Measurements from ENCODE around the gene DHX15. TPM values are rescaled to one million over a fixed set of nuclear protein-coding genes. Genes with fewer than 3 reads are reported as not detected.
A peak's percentile ranks its signal among the peaks of the same experiment; 100 is the strongest.

The DHX15 gene
- polyA plus RNA-seq, 1 experiment, result 53.2 TPM

GRCh38 chr4:24497221-24497620 is 87.1 kb downstream of the DHX15 start:
- TF ChIP-seq CTCF (IDR thresholded peaks at IDR 0.05; ENCODE audit: insufficient read depth, low read depth, low read length), result no peak
- no peaks in the 10 kb centered on the region; the same call in 1 of the 2 replicates for H3K27me3 ChIP-seq (ENCODE audit: control insufficient read depth, insufficient read depth, low read length)
- H3K4me3 ChIP-seq (ENCODE audit: low read depth, low read length), result no peak overlapping the region
- DNase-seq (ENCODE audit: low read depth), result no peak
- ChIA-PET CTCF (interaction anchor here (2.1 to 2.5 kb wide), 2 partner anchors 10 to 20 kb away, joined by 4 to 18 read pairs; no protein-coding TSS in a partner anchor), POLR2A (no interaction called here)
- no peaks in the 10 kb centered on the region for H3K36me3 ChIP-seq (ENCODE audit: control insufficient read depth, insufficient read depth, low read length)

GRCh38 chr4:24496597-24496996 is 87.8 kb downstream of the DHX15 start:
- H3K36me3 ChIP-seq (ENCODE audit: control insufficient read depth, insufficient read depth, low read length), result no peaks in the 10 kb centered on the region
- CTCF ChIA-PET, result interaction anchor here (2.1 to 2.5 kb wide), 2 partner anchors 9 to 19 kb away, joined by 4 to 18 read pairs; no protein-coding TSS in a partner anchor
- DNase-seq (ENCODE audit: low read depth), result no peak
- no peak overlapping the region for H3K4me3 ChIP-seq (ENCODE audit: low read depth, low read length)
- TF ChIP-seq CTCF (IDR thresholded peaks at IDR 0.05; ENCODE audit: insufficient read depth, low read depth, low read length), result no peak
- H3K27me3 ChIP-seq (ENCODE audit: control insufficient read depth, insufficient read depth, low read length), result no peaks in the 10 kb centered on the region; the same call in 1 of the 2 replicates
- POLR2A ChIA-PET, result no interaction called here

- no peak for TF ChIP-seq CTCF (IDR thresholded peaks at IDR 0.05; ENCODE audit: insufficient read depth, low read depth, low read length)
- ChIA-PET POLR2A (no interaction called here), CTCF (interaction anchor here (0.6 kb wide), 1 partner anchor 652 kb away, joined by 3 read pairs; no protein-coding TSS in a partner anchor)
- no peak overlapping the region for H3K4me3 ChIP-seq (ENCODE audit: low read depth, low read length)
- no peaks in the 10 kb centered on the region; the same call in 1 of the 2 replicates for H3K27me3 ChIP-seq (ENCODE audit: control insufficient read depth, insufficient read depth, low read length)
- no peaks in the 10 kb centered on the region for H3K36me3 ChIP-seq (ENCODE audit: control insufficient read depth, insufficient read depth, low read length)
- no peak for DNase-seq (ENCODE audit: low read depth)
These were observed 89.0 kb downstream of the DHX15 start for GRCh38 chr4:24495388-24495787.

- Histone ChIP-seq H3K27me3 (ENCODE audit: control insufficient read depth, insufficient read depth, low read length) (peaks cover 7% of the 10 kb centered on the region), H3K36me3 (ENCODE audit: control insufficient read depth, insufficient read depth, low read length) (no peaks in the 10 kb centered on the region), H3K4me3 (ENCODE audit: low read depth, low read length) (no peak overlapping the region)
- CTCF ChIA-PET, result interaction anchor here (0.7 to 5.1 kb wide), 14 partner anchors 8 to 655 kb away, joined by 3 to 66 read pairs (median 8); partner anchors contain the start of gene SOD3
- DNase-seq (ENCODE audit: low read depth), result no peak
- TF ChIP-seq CTCF (IDR thresholded peaks at IDR 0.05; ENCODE audit: insufficient read depth, low read depth, low read length), result no peak
- POLR2A ChIA-PET, result no interaction called here
These were observed 94.5 kb downstream of the DHX15 start for GRCh38 chr4:24489870-24490269.

- Histone ChIP-seq H3K27me3 (ENCODE audit: control insufficient read depth, insufficient read depth, low read length) (peaks cover 7% of the 10 kb centered on the region), H3K4me3 (ENCODE audit: low read depth, low read length) (no peak overlapping the region), H3K36me3 (ENCODE audit: control insufficient read depth, insufficient read depth, low read length) (no peaks in the 10 kb centered on the region)
- POLR2A ChIA-PET, result interaction anchor here (0.6 kb wide), 1 partner anchor 382 kb away, joined by 6 read pairs; no protein-coding TSS in a partner anchor
- CTCF ChIA-PET, result interaction anchor here (0.6 to 5.1 kb wide), 24 partner anchors 9 to 656 kb away, joined by 3 to 66 read pairs (median 4); partner anchors contain the start of gene SOD3
- TF ChIP-seq CTCF (IDR thresholded peaks at IDR 0.05; ENCODE audit: insufficient read depth, low read depth, low read length), result peak; percentile 93
- no peak for DNase-seq (ENCODE audit: low read depth)
These were observed 95.8 kb downstream of the DHX15 start for GRCh38 chr4:24488399-24489164.

All from BJ (cell line).